ENCODE measurements around the gene UBALD2. TPM values are rescaled to one million over a fixed set of nuclear protein-coding genes. Genes with fewer than 3 reads are reported as not detected.
"Not testable (repeated sequence)": the region's sequence is repeated elsewhere in the genome, so short reads cannot be mapped to it uniquely, and the experiment has no call there.

UBALD2 gene
- total RNA-seq, 4 donors from 2014 or later, result 9.1 to 16.2 (median 12.4) TPM

- Histone ChIP-seq H3K4me3 (peak overlapping the region; percentile 98 to 100 (median 100)), H3K27ac (replicated peaks in 1 of 4) (peak overlapping the region; percentile 91 to 96 (median 94)), H3K36me3 (peaks cover 0 to 26% (median 22%) of the 10 kb centered on the region in 4 donors), H3K4me1 (peaks cover 59 to 76% (median 67%) of the 10 kb centered on the region in 4 donors), H3K9me3 (no peaks in the 10 kb centered on the region), H3K27me3 (no peaks in the 10 kb centered on the region)
- TF ChIP-seq POLR2A (IDR thresholded peaks at IDR 0.05; ENCODE audit: low read depth) (no peak), EP300 (IDR thresholded peaks at IDR 0.05) (no peak), POLR2AphosphoS5 (IDR thresholded peaks at IDR 0.05) (no peak), CTCF (IDR thresholded peaks at IDR 0.05) (no peak)
- no peak for DNase-seq (ENCODE audit: extremely low spot score)
- 5% methylated on average over 5 of the region's 12 CpGs for WGBS
- intact Hi-C loops (cut with DNase I), result no loop called here
Observed at GRCh38 chr17:76266244-76266938, 1.2 kb downstream of the UBALD2 start.

GRCh38 chr17:76267051-76267576, 2.0 kb downstream of the UBALD2 start:
- peak overlapping the region; percentile 91 to 96 (median 94) for H3K27ac ChIP-seq (replicated peaks in 1 of 4)

GRCh38 chr17:76267581-76268001, 2.4 kb downstream of the UBALD2 start:
- H3K9me3 ChIP-seq; DNase-seq (ENCODE audit: extremely low spot score); intact Hi-C loops (cut with DNase I); H3K27me3 ChIP-seq: not testable (repeated sequence)
- H3K36me3 ChIP-seq, result peaks cover 0 to 26% (median 23%) of the 10 kb centered on the region in 4 donors
- peak overlapping the region; percentile 91 to 96 (median 94) for H3K27ac ChIP-seq (replicated peaks in 1 of 4)
- peaks cover 70 to 83% (median 74%) of the 10 kb centered on the region in 4 donors for H3K4me1 ChIP-seq
- WGBS, result 89% methylated on average over 13 of the region's 13 CpGs
- H3K4me3 ChIP-seq, result peak overlapping the region in 2 of 4 donors; percentile 5 to 98

More at GRCh38 chr17:76267051-76267576, 2.0 kb downstream of the UBALD2 start:
- H3K9me3 ChIP-seq, result no peaks in the 10 kb centered on the region
- intact Hi-C loops (cut with DNase I), result no loop called here
- peaks cover 0 to 26% (median 23%) of the 10 kb centered on the region in 4 donors for H3K36me3 ChIP-seq
- peak overlapping the region; percentile 98 to 100 (median 100) for H3K4me3 ChIP-seq
- no peak for DNase-seq (ENCODE audit: extremely low spot score)
- WGBS, result 85% methylated on average over 4 of the region's 4 CpGs
- no peaks in the 10 kb centered on the region for H3K27me3 ChIP-seq
- TF ChIP-seq CTCF (IDR thresholded peaks at IDR 0.05) (no peak), POLR2A (IDR thresholded peaks at IDR 0.05; ENCODE audit: low read depth) (no peak), EP300 (IDR thresholded peaks at IDR 0.05) (no peak), POLR2AphosphoS5 (IDR thresholded peaks at IDR 0.05) (no peak)
- H3K4me1 ChIP-seq, result peaks cover 66 to 83% (median 72%) of the 10 kb centered on the region in 4 donors

DNA sequence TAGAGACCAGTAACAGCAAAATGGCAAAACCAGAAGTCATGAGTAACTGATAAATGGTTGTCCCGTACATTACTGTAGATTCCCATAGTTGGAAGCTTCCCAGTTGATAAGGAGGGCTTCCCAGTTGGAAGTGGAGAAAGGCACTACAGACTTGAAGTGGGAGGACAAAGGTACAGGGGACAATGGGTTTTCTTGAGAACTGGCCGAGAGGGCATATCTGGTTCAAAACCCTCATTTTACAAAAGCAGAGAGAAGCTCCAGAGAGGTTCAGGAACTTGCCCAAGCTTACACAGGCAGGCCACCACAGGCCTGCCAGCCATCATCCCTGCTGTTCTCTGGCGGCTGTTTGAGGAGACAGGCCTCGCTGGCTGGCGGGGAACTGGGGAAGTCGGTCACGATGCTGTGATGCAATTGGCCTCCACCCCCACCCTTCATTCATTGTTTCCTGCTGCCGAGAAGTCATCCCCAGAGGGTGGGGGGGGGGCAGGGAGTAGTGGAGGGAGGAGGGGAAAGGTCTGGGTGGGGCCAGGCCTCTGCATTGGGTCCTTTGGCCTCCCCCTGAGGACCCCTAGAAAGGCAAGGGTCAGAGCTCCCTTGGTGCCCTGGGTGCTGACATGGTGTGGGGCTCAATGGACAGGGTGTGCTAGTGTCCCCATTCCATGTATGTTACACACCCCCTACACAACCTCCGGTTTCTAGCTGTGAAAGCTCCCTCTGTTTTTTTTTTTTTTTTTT, 3.0 kb downstream of the UBALD2 start:
- Histone ChIP-seq H3K27me3 (no peaks in the 10 kb centered on the region), H3K36me3 (peaks cover 0 to 26% (median 23%) of the 10 kb centered on the region in 4 donors), H3K4me3 (peak overlapping the region in 2 of 4 donors; percentile 5 to 10), H3K27ac (replicated peaks in 1 of 4) (peak overlapping the region; percentile 11 to 96 (median 92)), H3K9me3 (no peaks in the 10 kb centered on the region), H3K4me1 (peaks cover 65 to 82% (median 76%) of the 10 kb centered on the region in 4 donors)
- WGBS, result 44% methylated on average over 8 of the region's 9 CpGs
- intact Hi-C loops (cut with DNase I), result no loop called here
- peak; percentile 96 for DNase-seq (ENCODE audit: extremely low spot score)
- peak; percentile 17 for TF ChIP-seq POLR2A (IDR thresholded peaks at IDR 0.05; ENCODE audit: low read depth)
- TF ChIP-seq CTCF (IDR thresholded peaks at IDR 0.05), result no peak
- peak; percentile 81 to 86 for TF ChIP-seq POLR2AphosphoS5 (IDR thresholded peaks at IDR 0.05)
